SU-DHL-6 (cell line): ENCODE results near the gene TNNI3K.

ENCODE experiments used
- H2AFZ ChIP-seq: fragments of 200-600 bp; sonication (generic); 2 replicates; pipeline ENCODE4 v1.6.1; 2014; ENCODE audit warnings: low read depth, mild to moderate bottlenecking, moderate library complexity, mixed read lengths, antibody characterized with exemption, low read length; ENCODE audit not compliant: severe bottlenecking
- H3F3A ChIP-seq: fragments of 200-600 bp; shearing (Covaris generic); 2 replicates; pipeline ENCODE4 v1.6.0; 2016; ENCODE audit warnings: antibody characterized with exemption, mild to moderate bottlenecking; ENCODE audit not compliant: insufficient read depth
- H3K27ac ChIP-seq: fragments of 200-600 bp; sonication (generic); 2 replicates; pipeline ENCODE4 v1.5.1; 2016; ENCODE audit warnings: low read depth, mild to moderate bottlenecking, low read length, moderate library complexity, mixed read lengths
- H3K27me3 ChIP-seq: fragments of 200-600 bp; sonication (generic), shearing (Covaris generic); 2 replicates; pipeline ENCODE4 v1.6.0; 2014; ENCODE audit warnings: mild to moderate bottlenecking, low read length
- H3K36me3 ChIP-seq: fragments of 200-600 bp; sonication (generic); 2 replicates; pipeline ENCODE4 v1.6.1; 2014; ENCODE audit warnings: mild to moderate bottlenecking, low read length, mixed read lengths
- H3K4me2 ChIP-seq: fragments of 300-600, 200-600 bp; shearing (Covaris generic), sonication (generic); 2 replicates; pipeline ENCODE4 v1.6.0; 2014; ENCODE audit warnings: low read length, low read depth, mild to moderate bottlenecking; ENCODE audit not compliant: poor library complexity, severe bottlenecking
- H3K4me3 ChIP-seq: fragments of 200-600 bp; sonication (generic); 2 replicates; pipeline ENCODE4 v1.5.1; 2014; ENCODE audit warnings: antibody characterized with exemption, low read length, mild to moderate bottlenecking, mixed read lengths; ENCODE audit not compliant: insufficient read depth, poor library complexity, severe bottlenecking
- H3K79me2 ChIP-seq: fragments of 200-600 bp; sonication (generic); 2 replicates; pipeline ENCODE4 v1.6.1; 2014; ENCODE audit warnings: mild to moderate bottlenecking, low read length, moderate library complexity; ENCODE audit not compliant: insufficient read depth
- H3K9ac ChIP-seq: fragments of 200-600 bp; sonication (generic); 2 replicates; pipeline ENCODE4 v1.7.0; 2014; ENCODE audit warnings: mild to moderate bottlenecking, low read length
- H3K9me2 ChIP-seq: fragments of 200-600 bp; sonication (generic); replicated peaks from 2 replicates; pipeline ENCODE4 v1.6.1; 2014; ENCODE audit warnings: low read length; ENCODE audit not compliant: insufficient read depth
- H3K9me3 ChIP-seq: fragments of 200-600 bp; sonication (generic); 2 replicates; pipeline ENCODE4 v1.6.1; 2014; ENCODE audit warnings: low read length, mixed read lengths; ENCODE audit not compliant: insufficient read depth
- H4K20me1 ChIP-seq: fragments of 200-600 bp; sonication (generic); 2 replicates; pipeline ENCODE4 v1.6.1; 2014; ENCODE audit warnings: low read depth, mild to moderate bottlenecking, antibody characterized with exemption, low read length, moderate library complexity, mixed read lengths
- CTCF ChIP-seq: fragments of 200-600 bp; sonication (generic); IDR thresholded peaks from one replicate; pipeline ENCODE4 v1.5.1; 2017; ENCODE audit warnings: antibody characterized with exemption, mild to moderate bottlenecking, low read length, moderate library complexity; ENCODE audit not compliant: insufficient read depth, poor library complexity, severe bottlenecking
- EZH2phosphoT487 ChIP-seq: fragments of 200-600 bp; sonication (generic), shearing (Covaris generic); conservative IDR thresholded peaks from 2 replicates; pipeline ENCODE4 v1.6.1; 2018; ENCODE audit warnings: mild to moderate bottlenecking, antibody characterized with exemption, low read length, moderate library complexity, mixed read lengths

The TNNI3K gene

DNA sequence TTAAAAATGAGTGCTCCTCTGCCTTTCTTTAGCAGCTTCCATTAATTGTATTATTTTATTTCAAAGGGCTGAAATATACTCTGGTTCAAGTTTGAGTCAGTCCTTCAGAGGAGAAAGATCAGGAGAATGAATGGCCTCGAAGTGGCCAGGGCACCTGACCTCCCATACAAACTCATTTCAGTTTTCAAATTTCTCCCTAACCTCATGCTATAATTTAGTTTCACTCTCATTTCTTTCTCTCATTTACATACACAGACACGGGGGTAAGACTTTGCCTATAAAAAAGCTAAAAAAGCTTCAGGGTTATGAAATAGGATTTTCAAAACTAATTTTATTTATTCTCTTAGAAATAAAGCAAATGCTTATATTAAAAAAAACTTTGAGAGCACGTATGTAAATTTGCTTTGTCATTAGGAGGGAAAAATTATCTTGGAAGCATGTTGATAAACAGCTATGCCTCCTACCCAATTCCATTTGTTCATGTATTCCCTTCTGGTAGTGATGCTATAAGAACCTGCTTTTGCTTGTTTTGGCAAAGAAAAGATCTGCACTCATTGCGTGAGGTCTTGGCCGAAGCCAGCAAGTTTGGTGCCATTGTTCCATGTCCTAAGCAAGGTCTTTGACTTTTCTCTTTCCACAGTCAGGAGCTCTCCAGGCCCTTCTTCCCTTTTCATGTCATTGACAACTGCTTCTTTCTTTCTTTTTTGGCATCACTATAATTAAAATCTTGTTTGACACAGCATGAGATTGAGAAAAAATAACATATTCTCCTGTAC lies 357.6 kb downstream of the TNNI3K start:
- no peaks in the 10 kb centered on the region for H3K9me2 ChIP-seq
- no peaks in the 10 kb centered on the region for H3K79me2 ChIP-seq
- no peak overlapping the region for H3K27ac ChIP-seq
- no peak overlapping the region for H2AFZ ChIP-seq
- TF ChIP-seq EZH2phosphoT487 (no peak), CTCF (no peak)
- H3K4me3 ChIP-seq, result no peak overlapping the region
- no peaks in the 10 kb centered on the region for H3K27me3 ChIP-seq
- no peaks in the 10 kb centered on the region for H3F3A ChIP-seq
- H3K36me3 ChIP-seq, result no peaks in the 10 kb centered on the region
- no peak overlapping the region for H3K9ac ChIP-seq
- no peaks in the 10 kb centered on the region for H3K9me3 ChIP-seq
- no peaks in the 10 kb centered on the region for H4K20me1 ChIP-seq
- H3K4me2 ChIP-seq, result no peak overlapping the region
